Cardiac muscle cell (in vitro differentiated cells and primary cell): ENCODE data around the gene SEPTIN1. TPM values are rescaled to one million over a fixed set of nuclear protein-coding genes. Genes with fewer than 3 reads are reported as not detected.
A peak's percentile ranks its signal among the peaks of the same experiment; 100 is the strongest.

Source experiments
- DNase-seq, 2 donors: peaks; one replicate each; pipeline versions ENCODE4 v3.0.0 to v3.0.0-alpha.2; 2010 to 2017; ENCODE audit warnings: low read depth in 1 of 2, low spot score in 1 of 2
- H3K27ac ChIP-seq: fragments of 200-600 bp; sonication (generic); 2 replicates; pipeline ENCODE4 v1.5.1; 2016
- H3K27me3 ChIP-seq: fragments of 200-600 bp; sonication (generic); 2 replicates; pipeline ENCODE4 v1.6.0; 2016; ENCODE audit warnings: control low read depth
- H3K36me3 ChIP-seq: fragments of 200-600 bp; sonication (generic); 2 replicates; pipeline ENCODE4 v1.5.1; 2016; ENCODE audit warnings: control low read depth
- H3K4me1 ChIP-seq: fragments of 200-600 bp; sonication (generic); 2 replicates; pipeline ENCODE4 v1.8.1; 2017; ENCODE audit warnings: low read depth, mild to moderate bottlenecking, mixed run types
- H3K4me3 ChIP-seq: fragments of 200-600 bp; sonication (generic); 2 replicates; pipeline ENCODE4 v1.5.1; 2016; ENCODE audit warnings: mild to moderate bottlenecking
- H3K9me3 ChIP-seq: fragments of 200-600 bp; sonication (generic); 2 replicates; pipeline ENCODE4 v1.5.1; 2017; ENCODE audit warnings: low read depth, mild to moderate bottlenecking, control low read depth
- CTCF ChIP-seq: IDR thresholded peaks from 2 replicates; pipeline ENCODE4 v1.5.1; 2012; ENCODE audit warnings: low read depth, mild to moderate bottlenecking, low read length
- polyA plus RNA-seq: library from polyadenylated mRNA; unstranded; fragments of >200 nt; fragmentation: Nextera tagmentation; extraction: Ambion mirVana; gene quantifications from 2 replicates; pipeline ENCODE4 v1.2.1, GENCODE V29; 2016
- total RNA-seq: library from RNA; depleted of rRNA; stranded (reverse); fragments of >200 nt; gene quantifications from 2 replicates; pipeline ENCODE4 v1.2.3, GENCODE V29; 2016

SEPTIN1 gene
- total and polyA plus RNA-seq, 2 experiments from 2014 or later: 0.95 to 11.9 TPM

GRCh38 chr16:30414159-30414558 is 31.8 kb upstream of the SEPTIN1 start:
- Histone ChIP-seq H3K4me1 (no peaks in the 10 kb centered on the region), H3K36me3 (peaks cover 3% of the 10 kb centered on the region)
- no peak for TF ChIP-seq CTCF

GRCh38 chr16:30413112-30413806 is 30.9 kb upstream of the SEPTIN1 start:
- no peaks in the 10 kb centered on the region for H3K4me1 ChIP-seq
- DNase-seq: no peak
- no peak for TF ChIP-seq CTCF
- H3K36me3 ChIP-seq: peaks cover 3% of the 10 kb centered on the region
- no peaks in the 10 kb centered on the region for H3K27me3 ChIP-seq
- H3K4me3 ChIP-seq: no peak overlapping the region
- H3K9me3 ChIP-seq: no peaks in the 10 kb centered on the region
- no peak overlapping the region for H3K27ac ChIP-seq

More at GRCh38 chr16:30414159-30414558, 31.8 kb upstream of the SEPTIN1 start:
- no peak for DNase-seq
- H3K27me3 ChIP-seq: no peaks in the 10 kb centered on the region
- H3K4me3 ChIP-seq: no peak overlapping the region
- H3K9me3 ChIP-seq: no peaks in the 10 kb centered on the region
- no peak overlapping the region for H3K27ac ChIP-seq

GRCh38 chr16:30409125-30410060 is 27.0 kb upstream of the SEPTIN1 start:
- Histone ChIP-seq H3K4me3 (no peak overlapping the region), H3K27ac (peak overlapping the region; percentile 13), H3K36me3 (peaks cover 3% of the 10 kb centered on the region), H3K9me3 (no peaks in the 10 kb centered on the region), H3K27me3 (no peaks in the 10 kb centered on the region), H3K4me1 (no peaks in the 10 kb centered on the region)
- DNase-seq: peak; percentile 91 to 93
- TF ChIP-seq CTCF: peak; percentile 98

- DNase-seq: no peak
- no peak for TF ChIP-seq CTCF
- no peaks in the 10 kb centered on the region for H3K9me3 ChIP-seq
- H3K4me3 ChIP-seq: peak overlapping the region; percentile 46
- H3K4me1 ChIP-seq: no peaks in the 10 kb centered on the region
- H3K27ac ChIP-seq: peak overlapping the region; percentile 66
- peaks cover 3% of the 10 kb centered on the region for H3K36me3 ChIP-seq
- H3K27me3 ChIP-seq: no peaks in the 10 kb centered on the region
Measured at GRCh38 chr16:30407804-30408534, 25.6 kb upstream of the SEPTIN1 start.

GRCh38 chr16:30407102-30407803 is 24.9 kb upstream of the SEPTIN1 start, which contains the start of gene ZNF771:
Gene ZNF771, plus strand, starts transcription at chr16:30407606. Its CDS starts 448 bp downstream, at chr16:30408054.
- Histone ChIP-seq H3K27me3 (no peaks in the 10 kb centered on the region), H3K36me3 (no peaks in the 10 kb centered on the region), H3K27ac (peak within 1 kb of the TSS; percentile 66), H3K9me3 (no peaks in the 10 kb centered on the region), H3K4me1 (no peaks in the 10 kb centered on the region), H3K4me3 (peak within 1 kb of the TSS; percentile 46)
- no peak for TF ChIP-seq CTCF
- DNase-seq: peak; percentile 92
